HCT116 (cell line): Measurements from ENCODE around the gene CNBD2. TPM values are rescaled to one million over a fixed set of nuclear protein-coding genes. Genes with fewer than 3 reads are reported as not detected.

Source experiments
- ATAC-seq: fragments of 200-7000 bp; cut with Tn5 transposase; 2 replicates; pipeline ENCODE4 v1.9.1; 2020; ENCODE audit warnings: mild to moderate bottlenecking, moderate library complexity
- BruUV-seq: library from RNA; stranded (reverse); fragments of 400-500 nt; replicated peaks from 2 replicates; lab custom pipeline; 2021; lab: Mats Ljungman, UMichigan
- CTCF ChIA-PET: fragments of 300-600 bp; sonication (Branson Sonifier 250); formaldehyde crosslinking; loops from one replicate; lab custom pipeline; 2021; ENCODE audit warnings: antibody characterized with exemption; lab: Charles Lee
- POLR2A ChIA-PET: fragments of 300-600, 350-600 bp; sonication (Branson Sonifier 250); formaldehyde crosslinking; loops from one replicate; lab custom pipeline; 2021; ENCODE audit warnings: antibody characterized with exemption; lab: Charles Lee
- RAD21 ChIA-PET, 2 experiments: fragments of 300-600 bp; sonication (Branson Sonifier 250); formaldehyde crosslinking; loops; one replicate each; lab custom pipeline; 2023; ENCODE audit warnings: low total read pairs in 2 of 2; ENCODE audit not compliant: uncharacterized antibody in 2 of 2, unreplicated experiment in 2 of 2, low non-redundant PET in 1 of 2; lab: Charles Lee
- DNase-seq: peaks from one replicate; pipeline ENCODE4 v3.0.0-alpha.2; 2010; ENCODE audit warnings: low read depth, low spot score
- H2AFZ ChIP-seq: fragments of 200-600 bp; shearing (Covaris generic), sonication (generic); 2 replicates; pipeline ENCODE4 v1.6.1; 2017; ENCODE audit warnings: low read depth, mixed run types, mixed read lengths, antibody characterized with exemption, low read length; ENCODE audit not compliant: poor library complexity, severe bottlenecking
- H3K27ac ChIP-seq: 2 replicates; pipeline ENCODE4 v1.5.1; 2012; ENCODE audit warnings: low read depth, low read length
- H3K27me3 ChIP-seq: fragments of 200-600 bp; sonication (generic); 2 replicates; pipeline ENCODE4 v1.6.1; 2016; ENCODE audit warnings: mixed run types, low read length, mixed read lengths; ENCODE audit not compliant: insufficient read depth
- H3K36me3 ChIP-seq, 2 experiments: fragments of 200-500 bp in 1 of 2; fragments of 200-600 bp in 1 of 2; sonication (Bioruptor generic) in 1 of 2; sonication (generic) in 1 of 2; 2 replicates each; pipeline versions ENCODE4 v1.5.1 to v1.6.1; 2014 to 2016; ENCODE audit warnings: low read length in 2 of 2, inconsistent platforms in 1 of 2, mixed read lengths in 1 of 2, mixed run types in 1 of 2; ENCODE audit not compliant: insufficient read depth in 2 of 2, control insufficient read depth in 1 of 2
- H3K4me1 ChIP-seq, 2 experiments: fragments of 200-600 bp in 1 of 2; sonication (generic) in 1 of 2; 2 replicates each; pipeline versions ENCODE4 v1.5.1 to v1.6.1; 2012 to 2017; ENCODE audit warnings: low read length in 2 of 2, inconsistent platforms in 1 of 2, mild to moderate bottlenecking in 1 of 2, mixed read lengths in 1 of 2, mixed run types in 1 of 2, moderate library complexity in 1 of 2; ENCODE audit not compliant: insufficient read depth in 2 of 2, control insufficient read depth in 1 of 2
- H3K4me2 ChIP-seq: fragments of 200-600 bp; sonication (generic); 2 replicates; pipeline ENCODE4 v1.6.1; 2017; ENCODE audit warnings: mixed run types, low read length, mixed read lengths
- H3K4me3 ChIP-seq, 2 experiments: fragments of 200-600 bp in 1 of 2; sonication (generic) in 1 of 2; replicated peaks in 1 of 2; 2 replicates each; pipeline ENCODE4 v1.5.1; 2011 to 2016; ENCODE audit warnings: low read length in 2 of 2, control low read depth in 1 of 2, low read depth in 1 of 2, mild to moderate bottlenecking in 1 of 2, mixed read lengths in 1 of 2, mixed run types in 1 of 2
- H3K79me2 ChIP-seq: fragments of 200-600 bp; sonication (generic); 2 replicates; pipeline ENCODE4 v1.6.1; 2017; ENCODE audit warnings: mild to moderate bottlenecking, mixed run types, low read length, moderate library complexity, mixed read lengths; ENCODE audit not compliant: insufficient read depth
- H3K9ac ChIP-seq: fragments of 200-600 bp; sonication (generic); 2 replicates; pipeline ENCODE4 v1.6.1; 2016; ENCODE audit warnings: low read length, mixed read lengths
- H3K9me2 ChIP-seq: fragments of 200-600 bp; sonication (generic), shearing (Covaris generic); 2 replicates; pipeline ENCODE4 v1.6.1; 2017; ENCODE audit warnings: mixed run types, mild to moderate bottlenecking, moderate library complexity; ENCODE audit not compliant: insufficient read depth
- H3K9me3 ChIP-seq, 2 experiments: fragments of 200-500 bp in 1 of 2; fragments of 200-600 bp in 1 of 2; sonication (Bioruptor generic) in 1 of 2; sonication (generic) in 1 of 2; 2 replicates each; pipeline ENCODE4 v1.6.1; 2014 to 2017; ENCODE audit warnings: low read length in 2 of 2, mixed read lengths in 2 of 2, inconsistent platforms in 1 of 2, low read depth in 1 of 2, mild to moderate bottlenecking in 1 of 2, mixed run types in 1 of 2, moderate library complexity in 1 of 2; ENCODE audit not compliant: control insufficient read depth in 1 of 2, insufficient read depth in 1 of 2
- H4K20me1 ChIP-seq: fragments of 200-600 bp; sonication (generic), shearing (Covaris generic); 2 replicates; pipeline ENCODE4 v1.6.1; 2017; ENCODE audit warnings: mixed run types, mild to moderate bottlenecking, moderate library complexity; ENCODE audit not compliant: insufficient read depth
- ATF3 ChIP-seq: IDR thresholded peaks from 2 replicates; pipeline ENCODE4 v1.6.1; 2012
- CEBPB ChIP-seq: IDR thresholded peaks from 2 replicates; pipeline ENCODE4 v1.6.1; 2012; ENCODE audit warnings: low read depth
- CTCF ChIP-seq, 3 experiments: fragments of 200-600 bp in 1 of 3; sonication (generic) in 1 of 3; IDR thresholded peaks in 2 of 3; conservative IDR thresholded peaks in 1 of 3; 2 replicates each; pipeline ENCODE4 v1.5.1; 2012 to 2017; ENCODE audit warnings: low read depth in 2 of 3, low read length in 2 of 3, antibody characterized with exemption in 1 of 3, borderline replicate concordance in 1 of 3, control low read depth in 1 of 3, mild to moderate bottlenecking in 1 of 3, mixed read lengths in 1 of 3, mixed run types in 1 of 3, moderate library complexity in 1 of 3; ENCODE audit not compliant: insufficient read depth in 1 of 3
- ELF1 ChIP-seq: IDR thresholded peaks from 2 replicates; pipeline ENCODE4 v1.6.1; 2012; ENCODE audit warnings: low read depth, borderline replicate concordance
- FOSL1 ChIP-seq: IDR thresholded peaks from 2 replicates; pipeline ENCODE4 v1.6.1; 2012; ENCODE audit warnings: low read depth
- POLR2A ChIP-seq: IDR thresholded peaks from 2 replicates; pipeline ENCODE4 v1.7.0; 2011; ENCODE audit warnings: borderline replicate concordance; ENCODE audit not compliant: insufficient read depth, insufficient read length; ENCODE audit errors: extremely low read depth
- RAD21 ChIP-seq: IDR thresholded peaks from 2 replicates; pipeline ENCODE4 v1.6.1; 2012; ENCODE audit warnings: low read depth, mild to moderate bottlenecking
- REST ChIP-seq: IDR thresholded peaks from 2 replicates; pipeline ENCODE4 v1.6.1; 2012; ENCODE audit warnings: low read depth
- SIN3A ChIP-seq: IDR thresholded peaks from 2 replicates; pipeline ENCODE4 v1.6.1; 2012; ENCODE audit warnings: low read depth
- TCF7L2 ChIP-seq: IDR thresholded peaks from 2 replicates; pipeline ENCODE4 v1.7.0; 2011; ENCODE audit warnings: borderline replicate concordance, inconsistent platforms; ENCODE audit not compliant: insufficient read depth, insufficient read length; ENCODE audit errors: extremely low read depth
- YY1 ChIP-seq: IDR thresholded peaks from 2 replicates; pipeline ENCODE4 v1.6.1; 2011; ENCODE audit warnings: low read length, low read depth, moderate library complexity, mild to moderate bottlenecking; ENCODE audit not compliant: insufficient replicate concordance; ENCODE audit errors: extremely low read depth
- ZFX ChIP-seq: fragments of 450-650 bp; IDR thresholded peaks from 2 replicates; pipeline ENCODE4 v1.6.1; 2017
- intact Hi-C: fragments of 100-400 bp; cut with micrococcal nuclease; formaldehyde crosslinking; loops from 2 replicates; pipeline ENCODE4 v1.10.0; 2022
- total RNA-seq: library from RNA; stranded (reverse); gene quantifications from one replicate; pipeline ENCODE4 v1.2.1, GENCODE V29; 2021; ENCODE audit not compliant: unreplicated experiment

CNBD2 gene
- total RNA-seq, 1 experiment from 2014 or later, result 3.1 TPM

- CTCF ChIA-PET, result interaction anchor here (1.7 kb wide), 1 partner anchor 37 kb away, joined by 3 read pairs; no protein-coding TSS in a partner anchor
- Histone ChIP-seq H3K4me1 (no peaks in the 10 kb centered on the region), H3K9ac (no peak overlapping the region), H3K9me2 (no peaks in the 10 kb centered on the region), H3K9me3 (no peaks in the 10 kb centered on the region), H2AFZ (no peak overlapping the region), H4K20me1 (no peaks in the 10 kb centered on the region), H3K79me2 (no peaks in the 10 kb centered on the region), H3K4me2 (no peak overlapping the region), H3K27me3 (no peaks in the 10 kb centered on the region), H3K27ac (no peak overlapping the region), H3K36me3 (no peaks in the 10 kb centered on the region), H3K4me3 (no peak overlapping the region)
- POLR2A ChIA-PET, result no interaction called here
- RAD21 ChIA-PET, result no interaction called here
- no TSS peak for BruUV-seq
- TF ChIP-seq CEBPB (no peak), SIN3A (no peak), RAD21 (no peak), FOSL1 (no peak), YY1 (no peak), TCF7L2 (no peak), ELF1 (no peak), ATF3 (no peak), CTCF (IDR thresholded peaks at IDR 0.05 in 2 of 3, conservative IDR thresholded peaks at IDR 0.05 in 1 of 3; ENCODE audit: borderline replicate concordance in 1 of 3, insufficient read depth in 1 of 3, low read depth in 2 of 3, low read length in 2 of 3) (no peak), REST (no peak), ZFX (no peak), POLR2A (no peak)
- DNase-seq, result no peak
- no peak for ATAC-seq
- intact Hi-C loops, result no loop called here
Observed at GRCh38 chr20:36030149-36030548, 61.8 kb downstream of the CNBD2 start.
